H1 (cell line): ENCODE data around the gene RNF187. TPM values are rescaled to one million over a fixed set of nuclear protein-coding genes. Genes with fewer than 3 reads are reported as not detected.

ENCODE experiments used
- BRCA1 ChIP-seq: IDR thresholded peaks from 2 replicates; pipeline ENCODE4 v1.6.1; 2012; ENCODE audit warnings: low read depth, low read length, improper control_type of control experiment
- EGR1 ChIP-seq: IDR thresholded peaks from 2 replicates; pipeline ENCODE4 v1.6.1; 2011; ENCODE audit warnings: low read depth, low read length, borderline replicate concordance
- EZH2 ChIP-seq: fragments of 200-600 bp; sonication (generic); IDR thresholded peaks from 2 replicates; pipeline ENCODE4 v1.7.1; 2012; ENCODE audit warnings: low read depth, mild to moderate bottlenecking, moderate library complexity, low read length, inconsistent platforms; ENCODE audit not compliant: severe bottlenecking
- KDM1A ChIP-seq: fragments of 200-600, 300-600 bp; sonication (generic); IDR thresholded peaks from 2 replicates; pipeline ENCODE4 v1.7.1; 2016; ENCODE audit warnings: mild to moderate bottlenecking, low read length, borderline replicate concordance
- POLR2AphosphoS5 ChIP-seq: IDR thresholded peaks from 2 replicates; pipeline ENCODE4 v1.6.1; 2011; ENCODE audit warnings: low read depth, low read length
- RAD21 ChIP-seq, 2 experiments: IDR thresholded peaks in 1 of 2; conservative IDR thresholded peaks in 1 of 2; 2 replicates each; pipeline ENCODE4 v1.6.1; 2011; ENCODE audit warnings: low read depth in 2 of 2, low read length in 2 of 2, improper control_type of control experiment in 1 of 2, inconsistent platforms in 1 of 2, mild to moderate bottlenecking in 1 of 2, moderate library complexity in 1 of 2
- RFX5 ChIP-seq: IDR thresholded peaks from 2 replicates; pipeline ENCODE4 v1.6.1; 2011; ENCODE audit warnings: low read depth, low read length, improper control_type of control experiment, borderline replicate concordance
- SIN3A ChIP-seq, 2 experiments: IDR thresholded peaks in 1 of 2; conservative IDR thresholded peaks in 1 of 2; 2 replicates each; pipeline ENCODE4 v1.6.1; 2011 to 2012; ENCODE audit warnings: low read length in 2 of 2, improper control_type of control experiment in 1 of 2, low read depth in 1 of 2, mild to moderate bottlenecking in 1 of 2
- SRF ChIP-seq: IDR thresholded peaks from 2 replicates; pipeline ENCODE4 v1.6.1; 2011; ENCODE audit warnings: mild to moderate bottlenecking, low read depth, low read length, moderate library complexity
- polyA plus RNA-seq, 7 experiments: library from polyadenylated mRNA; depleted of rRNA in 3 of 7; stranded (reverse) in 5 of 7; unstranded in 2 of 7; fragments of >200 nt in 5 of 7; fragments of 200-250 nt in 2 of 7; gene quantifications; 1 replicate in 5 of 7; 2 replicates in 1 of 7; 4 replicates in 1 of 7; pipeline versions ENCODE4 v1.2.1 to v1.2.3, GENCODE V29; 2011 to 2013; ENCODE audit warnings: missing spikeins in 2 of 7, mixed read lengths in 2 of 7
- total RNA-seq: library from RNA; stranded (reverse); fragmentation: NEBNext Ultra II Directional; extraction: Animal tissue kit (Norgen Biotek cat#: 25700); gene quantifications from 2 replicates; pipeline ENCODE4 v1.2.1, GENCODE V29; 2021
- TF ChIP-seq, protein P1 (sequence below): IDR thresholded peaks from 2 replicates; pipeline ENCODE4 v1.6.1; 2011; ENCODE audit warnings: low read depth, mild to moderate bottlenecking, low read length; ENCODE audit not compliant: insufficient read depth
- TF ChIP-seq, protein P2 (sequence below): fragments of 300-600 bp; sonication (generic); IDR thresholded peaks from 2 replicates; pipeline ENCODE4 v1.7.1; 2012; ENCODE audit warnings: low read length, moderate library complexity, mild to moderate bottlenecking, inconsistent platforms; ENCODE audit not compliant: insufficient replicate concordance

The RNF187 gene
- total and polyA plus RNA-seq, 2 of the 8 experiments (the other 6 are each of a cell fraction or from before 2014, with no cell fraction given), result 47.0 to 113 TPM

DNA sequence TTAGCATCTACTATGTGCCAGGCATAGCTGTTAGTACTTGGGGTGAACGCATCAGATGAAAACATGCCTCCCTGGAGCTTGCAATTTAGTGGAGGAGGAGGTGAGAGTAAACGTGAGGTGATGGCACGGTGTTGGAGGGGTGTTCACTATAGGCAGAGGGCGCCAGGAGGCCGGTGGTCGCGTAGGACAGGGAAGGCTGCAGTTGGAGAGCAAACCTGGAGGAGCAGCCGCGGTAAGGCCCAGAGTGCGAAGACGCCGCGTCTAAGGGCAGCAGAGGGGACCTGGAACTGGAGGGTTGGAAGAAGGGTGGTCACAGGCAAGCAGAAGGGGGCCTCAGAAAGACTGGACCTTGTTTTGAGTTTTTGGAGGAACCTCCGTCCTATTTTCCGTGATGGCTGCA lies 40.3 kb upstream of the RNF187 start (continued):
- TF ChIP-seq RFX5, result no peak
- no peak for TF ChIP-seq BRCA1
- TF ChIP-seq EGR1, result no peak
- TF ChIP-seq KDM1A, result no peak
- no peak for TF ChIP-seq POLR2AphosphoS5
- no peak for TF ChIP-seq SIN3A (conservative IDR thresholded peaks at IDR 0.05 in 1 of 2, IDR thresholded peaks at IDR 0.05 in 1 of 2; ENCODE audit: low read depth in 1 of 2, low read length in 2 of 2)
- no peak for TF ChIP-seq SRF
- TF ChIP-seq, protein P1, sequence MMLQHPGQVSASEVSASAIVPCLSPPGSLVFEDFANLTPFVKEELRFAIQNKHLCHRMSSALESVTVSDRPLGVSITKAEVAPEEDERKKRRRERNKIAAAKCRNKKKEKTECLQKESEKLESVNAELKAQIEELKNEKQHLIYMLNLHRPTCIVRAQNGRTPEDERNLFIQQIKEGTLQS, result no peak
- TF ChIP-seq, protein P2, sequence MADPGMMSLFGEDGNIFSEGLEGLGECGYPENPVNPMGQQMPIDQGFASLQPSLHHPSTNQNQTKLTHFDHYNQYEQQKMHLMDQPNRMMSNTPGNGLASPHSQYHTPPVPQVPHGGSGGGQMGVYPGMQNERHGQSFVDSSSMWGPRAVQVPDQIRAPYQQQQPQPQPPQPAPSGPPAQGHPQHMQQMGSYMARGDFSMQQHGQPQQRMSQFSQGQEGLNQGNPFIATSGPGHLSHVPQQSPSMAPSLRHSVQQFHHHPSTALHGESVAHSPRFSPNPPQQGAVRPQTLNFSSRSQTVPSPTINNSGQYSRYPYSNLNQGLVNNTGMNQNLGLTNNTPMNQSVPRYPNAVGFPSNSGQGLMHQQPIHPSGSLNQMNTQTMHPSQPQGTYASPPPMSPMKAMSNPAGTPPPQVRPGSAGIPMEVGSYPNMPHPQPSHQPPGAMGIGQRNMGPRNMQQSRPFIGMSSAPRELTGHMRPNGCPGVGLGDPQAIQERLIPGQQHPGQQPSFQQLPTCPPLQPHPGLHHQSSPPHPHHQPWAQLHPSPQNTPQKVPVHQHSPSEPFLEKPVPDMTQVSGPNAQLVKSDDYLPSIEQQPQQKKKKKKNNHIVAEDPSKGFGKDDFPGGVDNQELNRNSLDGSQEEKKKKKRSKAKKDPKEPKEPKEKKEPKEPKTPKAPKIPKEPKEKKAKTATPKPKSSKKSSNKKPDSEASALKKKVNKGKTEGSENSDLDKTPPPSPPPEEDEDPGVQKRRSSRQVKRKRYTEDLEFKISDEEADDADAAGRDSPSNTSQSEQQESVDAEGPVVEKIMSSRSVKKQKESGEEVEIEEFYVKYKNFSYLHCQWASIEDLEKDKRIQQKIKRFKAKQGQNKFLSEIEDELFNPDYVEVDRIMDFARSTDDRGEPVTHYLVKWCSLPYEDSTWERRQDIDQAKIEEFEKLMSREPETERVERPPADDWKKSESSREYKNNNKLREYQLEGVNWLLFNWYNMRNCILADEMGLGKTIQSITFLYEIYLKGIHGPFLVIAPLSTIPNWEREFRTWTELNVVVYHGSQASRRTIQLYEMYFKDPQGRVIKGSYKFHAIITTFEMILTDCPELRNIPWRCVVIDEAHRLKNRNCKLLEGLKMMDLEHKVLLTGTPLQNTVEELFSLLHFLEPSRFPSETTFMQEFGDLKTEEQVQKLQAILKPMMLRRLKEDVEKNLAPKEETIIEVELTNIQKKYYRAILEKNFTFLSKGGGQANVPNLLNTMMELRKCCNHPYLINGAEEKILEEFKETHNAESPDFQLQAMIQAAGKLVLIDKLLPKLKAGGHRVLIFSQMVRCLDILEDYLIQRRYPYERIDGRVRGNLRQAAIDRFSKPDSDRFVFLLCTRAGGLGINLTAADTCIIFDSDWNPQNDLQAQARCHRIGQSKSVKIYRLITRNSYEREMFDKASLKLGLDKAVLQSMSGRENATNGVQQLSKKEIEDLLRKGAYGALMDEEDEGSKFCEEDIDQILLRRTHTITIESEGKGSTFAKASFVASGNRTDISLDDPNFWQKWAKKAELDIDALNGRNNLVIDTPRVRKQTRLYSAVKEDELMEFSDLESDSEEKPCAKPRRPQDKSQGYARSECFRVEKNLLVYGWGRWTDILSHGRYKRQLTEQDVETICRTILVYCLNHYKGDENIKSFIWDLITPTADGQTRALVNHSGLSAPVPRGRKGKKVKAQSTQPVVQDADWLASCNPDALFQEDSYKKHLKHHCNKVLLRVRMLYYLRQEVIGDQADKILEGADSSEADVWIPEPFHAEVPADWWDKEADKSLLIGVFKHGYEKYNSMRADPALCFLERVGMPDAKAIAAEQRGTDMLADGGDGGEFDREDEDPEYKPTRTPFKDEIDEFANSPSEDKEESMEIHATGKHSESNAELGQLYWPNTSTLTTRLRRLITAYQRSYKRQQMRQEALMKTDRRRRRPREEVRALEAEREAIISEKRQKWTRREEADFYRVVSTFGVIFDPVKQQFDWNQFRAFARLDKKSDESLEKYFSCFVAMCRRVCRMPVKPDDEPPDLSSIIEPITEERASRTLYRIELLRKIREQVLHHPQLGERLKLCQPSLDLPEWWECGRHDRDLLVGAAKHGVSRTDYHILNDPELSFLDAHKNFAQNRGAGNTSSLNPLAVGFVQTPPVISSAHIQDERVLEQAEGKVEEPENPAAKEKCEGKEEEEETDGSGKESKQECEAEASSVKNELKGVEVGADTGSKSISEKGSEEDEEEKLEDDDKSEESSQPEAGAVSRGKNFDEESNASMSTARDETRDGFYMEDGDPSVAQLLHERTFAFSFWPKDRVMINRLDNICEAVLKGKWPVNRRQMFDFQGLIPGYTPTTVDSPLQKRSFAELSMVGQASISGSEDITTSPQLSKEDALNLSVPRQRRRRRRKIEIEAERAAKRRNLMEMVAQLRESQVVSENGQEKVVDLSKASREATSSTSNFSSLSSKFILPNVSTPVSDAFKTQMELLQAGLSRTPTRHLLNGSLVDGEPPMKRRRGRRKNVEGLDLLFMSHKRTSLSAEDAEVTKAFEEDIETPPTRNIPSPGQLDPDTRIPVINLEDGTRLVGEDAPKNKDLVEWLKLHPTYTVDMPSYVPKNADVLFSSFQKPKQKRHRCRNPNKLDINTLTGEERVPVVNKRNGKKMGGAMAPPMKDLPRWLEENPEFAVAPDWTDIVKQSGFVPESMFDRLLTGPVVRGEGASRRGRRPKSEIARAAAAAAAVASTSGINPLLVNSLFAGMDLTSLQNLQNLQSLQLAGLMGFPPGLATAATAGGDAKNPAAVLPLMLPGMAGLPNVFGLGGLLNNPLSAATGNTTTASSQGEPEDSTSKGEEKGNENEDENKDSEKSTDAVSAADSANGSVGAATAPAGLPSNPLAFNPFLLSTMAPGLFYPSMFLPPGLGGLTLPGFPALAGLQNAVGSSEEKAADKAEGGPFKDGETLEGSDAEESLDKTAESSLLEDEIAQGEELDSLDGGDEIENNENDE, result no peak
- TF ChIP-seq RAD21 (IDR thresholded peaks at IDR 0.05 in 1 of 2, conservative IDR thresholded peaks at IDR 0.05 in 1 of 2; ENCODE audit: low read depth in 2 of 2, low read length in 2 of 2), result peak; percentile 12 to 33; a peak in 2 of 4 replicates
- no peak for TF ChIP-seq EZH2
